ENCODE results near the gene TFIP11.

Gene TFIP11

DNA sequence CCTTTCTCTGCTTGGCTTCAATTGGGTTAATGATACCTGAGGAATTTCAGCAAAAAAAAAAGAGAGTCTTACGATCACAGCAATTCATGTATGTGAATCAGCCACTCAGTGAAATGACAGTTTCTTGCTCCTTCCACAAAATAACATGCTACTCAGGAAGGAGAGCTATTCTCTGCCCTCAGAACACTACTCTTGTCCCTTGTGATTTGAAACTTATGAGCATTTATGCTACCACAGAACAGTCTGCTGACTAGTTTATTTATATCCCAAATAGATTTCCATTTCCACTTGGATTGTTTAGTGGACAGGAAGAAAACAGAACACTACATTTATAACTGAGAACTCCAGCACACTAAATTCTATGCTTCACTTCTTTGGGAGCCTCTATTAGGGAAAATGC, 8.5 kb downstream of the TFIP11 start:
- no peak for DNase-seq (ENCODE audit: low read depth)

DNA sequence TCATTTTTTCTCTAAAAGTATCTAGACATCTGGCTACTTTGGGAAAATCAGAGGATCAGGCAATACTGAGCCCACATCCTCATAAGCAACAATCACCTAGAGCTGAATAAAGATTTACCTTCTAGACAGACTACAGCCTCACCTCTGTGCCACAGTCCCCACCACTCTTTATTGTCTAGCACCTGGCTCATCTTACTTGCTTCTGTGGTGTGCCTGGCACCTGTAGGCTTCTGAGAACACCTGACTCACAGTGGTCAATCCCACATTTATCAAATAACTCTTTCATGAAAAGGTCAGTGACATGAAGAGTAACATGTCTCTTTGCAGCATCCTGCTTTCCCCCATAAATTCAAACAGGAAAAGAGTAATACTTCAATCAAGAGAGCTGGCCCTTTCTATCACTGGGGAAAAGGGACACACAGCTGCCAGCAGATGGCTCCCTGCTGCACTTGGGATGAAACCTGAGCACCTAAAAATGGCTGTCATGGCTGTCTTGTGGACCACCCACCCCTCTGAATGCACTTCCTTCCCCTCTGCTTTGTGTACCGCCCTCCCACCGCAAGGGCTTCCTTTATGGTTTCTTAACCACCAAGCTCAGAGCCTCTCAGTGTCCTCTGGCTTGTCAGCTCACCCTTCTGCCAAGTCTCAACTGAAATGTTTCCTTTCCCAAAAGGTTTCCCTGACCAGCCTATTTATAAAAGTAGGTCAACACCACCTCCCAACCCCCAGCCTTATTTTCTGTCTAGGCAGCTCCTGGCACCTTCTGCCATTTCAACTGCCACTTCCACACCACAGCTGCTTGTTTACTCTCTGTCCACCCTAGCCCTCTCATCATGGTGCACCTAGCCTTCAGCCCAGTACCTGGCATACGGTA, 9.3 kb downstream of the TFIP11 start:
- DNase-seq (ENCODE audit: low read depth): peak; percentile 33

DNA sequence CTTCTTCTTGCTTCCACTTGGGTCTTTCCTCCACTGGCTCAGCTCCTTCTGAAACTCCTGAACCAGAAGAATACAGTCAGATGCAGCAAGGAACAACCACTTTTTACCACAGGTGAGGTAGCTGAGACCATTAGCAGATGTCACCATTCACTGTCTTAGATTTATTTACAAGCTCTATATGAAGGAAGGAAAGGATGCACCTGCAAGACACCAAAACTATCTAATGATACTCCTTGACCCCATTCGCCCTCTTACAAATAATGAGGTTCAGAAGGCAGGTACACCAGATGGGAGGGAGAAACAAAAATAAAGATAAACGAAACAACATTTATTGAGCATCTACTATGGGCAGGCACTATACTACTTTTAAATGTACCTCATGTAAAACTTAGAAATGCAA, 10.3 kb downstream of the TFIP11 start:
- no peak for DNase-seq (ENCODE audit: low read depth)

DNA sequence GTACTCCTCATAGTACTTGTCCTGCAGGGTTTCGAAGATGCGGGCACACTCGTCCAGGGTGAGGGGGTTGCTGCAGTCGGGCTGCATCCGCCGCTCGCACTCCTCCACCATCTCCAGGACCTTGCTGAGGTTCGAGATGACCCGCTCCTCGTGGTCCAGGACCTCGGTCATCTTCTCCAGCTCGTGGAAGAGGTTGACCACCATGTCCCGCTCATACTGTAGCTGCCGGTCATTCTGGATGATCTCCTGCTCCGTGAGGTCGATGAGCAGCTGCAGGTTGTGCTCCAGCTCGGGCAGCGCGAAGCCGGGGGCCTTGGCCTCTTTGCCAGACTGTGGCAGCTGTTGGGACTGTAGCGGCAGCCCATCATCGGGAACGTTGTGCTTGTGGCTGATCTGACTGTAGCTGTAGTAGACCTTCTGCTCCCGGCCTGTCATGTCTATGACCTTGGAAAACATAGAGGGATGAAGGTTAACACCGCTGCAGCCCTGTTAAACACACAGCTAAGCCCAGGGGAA, 13.0 kb downstream of the TFIP11 start:
- no peak for DNase-seq (ENCODE audit: low read depth)

DNA sequence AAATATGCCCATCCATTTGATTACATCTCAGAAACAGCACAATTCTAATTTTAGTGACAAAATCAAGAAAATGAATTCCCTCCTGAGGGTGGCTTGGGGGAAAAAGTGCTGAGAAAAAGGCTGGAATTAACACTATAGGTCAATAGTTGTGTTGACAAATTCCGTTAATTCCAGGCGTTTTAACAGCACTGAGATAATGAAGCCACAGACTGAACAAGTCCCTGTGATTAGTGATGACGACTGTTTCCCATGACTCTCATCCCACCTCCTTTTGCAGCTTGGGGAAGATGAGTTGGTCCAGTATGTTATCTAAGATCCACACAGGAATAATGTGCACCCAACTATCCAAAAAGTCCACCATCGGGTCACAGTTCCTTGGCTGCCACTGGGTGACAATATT, 15.8 kb downstream of the TFIP11 start:
- DNase-seq (ENCODE audit: low read depth): no peak

DNA sequence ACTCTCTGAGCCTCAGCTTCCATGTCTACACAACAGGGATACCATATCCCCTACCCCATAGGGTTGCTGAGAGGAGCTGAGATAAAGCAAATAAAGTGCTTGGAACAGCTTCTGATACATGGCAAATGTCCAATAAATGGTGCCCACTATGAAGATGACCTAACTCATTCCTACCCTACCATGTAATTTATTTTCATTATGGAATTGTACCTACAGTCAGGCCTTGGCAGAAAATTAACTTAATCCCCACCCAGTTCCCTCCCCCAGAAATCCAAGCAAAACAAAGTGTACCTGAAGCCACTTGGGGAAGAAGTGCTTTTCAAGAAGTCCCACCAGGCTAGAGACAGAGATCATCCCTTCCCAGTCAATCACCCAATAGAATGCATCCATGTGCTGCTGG, 17.8 kb downstream of the TFIP11 start:
- DNase-seq (ENCODE audit: low read depth): no peak

DNA sequence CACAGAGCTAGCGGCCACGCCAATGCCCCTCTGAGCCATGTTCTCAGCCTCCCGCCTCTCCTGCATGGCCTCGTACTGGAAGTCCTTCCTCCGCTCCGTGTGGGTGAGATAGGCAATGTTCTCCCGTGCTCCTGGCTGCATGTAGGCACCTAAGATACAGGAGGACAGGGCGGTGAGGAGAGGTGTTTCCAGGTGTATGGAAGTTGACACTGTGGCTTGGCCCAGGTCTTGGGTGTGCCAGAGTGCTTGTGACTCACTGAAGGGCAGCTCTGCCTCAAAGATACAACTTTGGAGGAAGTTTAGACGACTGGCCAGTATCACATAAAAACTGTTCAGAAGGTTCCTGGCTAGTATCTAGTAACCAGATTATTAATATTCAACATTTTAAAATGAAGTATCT, 20.1 kb downstream of the TFIP11 start:
- no peak for DNase-seq (ENCODE audit: low read depth)

DNA sequence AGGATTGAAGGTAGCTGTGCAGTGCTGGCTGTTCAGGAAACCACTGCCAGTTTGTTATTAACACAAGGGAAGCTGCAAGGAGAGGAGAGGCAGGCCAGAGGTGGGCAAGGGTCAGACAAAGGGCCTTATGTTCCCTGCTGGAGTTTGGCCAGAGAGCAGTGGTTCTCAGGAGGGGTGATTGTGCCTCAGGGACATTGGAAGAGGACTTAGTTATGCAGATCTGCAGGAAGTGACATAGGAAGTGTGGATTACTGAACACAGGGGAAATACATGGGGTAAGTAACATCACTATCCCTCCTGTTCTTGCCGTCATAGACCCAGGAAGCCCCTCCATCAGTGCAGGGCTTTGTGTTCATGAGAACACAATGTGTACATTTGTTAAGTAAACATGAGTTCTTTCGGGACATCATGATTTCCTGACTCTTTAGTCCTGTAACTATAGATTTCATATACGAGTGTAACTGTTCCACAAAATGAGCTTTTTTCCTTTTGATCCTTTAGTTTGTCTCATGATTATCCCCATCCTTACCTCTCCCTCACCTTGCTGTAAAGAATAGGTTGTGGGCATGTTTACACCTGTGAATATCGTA, 22.7 kb downstream of the TFIP11 start:
- DNase-seq (ENCODE audit: low read depth): no peak

DNA sequence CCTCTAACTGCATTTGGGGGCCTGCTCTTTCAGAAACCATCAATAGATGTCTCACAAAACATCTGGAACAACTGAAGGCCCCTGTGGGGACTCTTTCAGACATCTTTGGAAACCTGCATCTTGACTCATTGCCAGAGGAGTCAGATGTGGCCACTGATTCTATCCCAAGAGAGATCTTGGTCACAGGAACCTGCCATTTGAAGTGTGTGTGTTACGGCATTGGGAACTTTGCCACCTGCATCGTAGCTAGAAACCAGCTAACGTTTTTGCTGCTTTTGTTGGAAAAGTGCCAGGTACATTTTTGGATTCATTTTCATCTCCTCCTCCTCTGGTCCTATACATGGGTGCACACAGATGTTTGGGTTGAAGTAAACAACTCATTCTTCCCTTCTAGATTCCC, 24.3 kb downstream of the TFIP11 start:
- DNase-seq (ENCODE audit: low read depth): no peak

DNA sequence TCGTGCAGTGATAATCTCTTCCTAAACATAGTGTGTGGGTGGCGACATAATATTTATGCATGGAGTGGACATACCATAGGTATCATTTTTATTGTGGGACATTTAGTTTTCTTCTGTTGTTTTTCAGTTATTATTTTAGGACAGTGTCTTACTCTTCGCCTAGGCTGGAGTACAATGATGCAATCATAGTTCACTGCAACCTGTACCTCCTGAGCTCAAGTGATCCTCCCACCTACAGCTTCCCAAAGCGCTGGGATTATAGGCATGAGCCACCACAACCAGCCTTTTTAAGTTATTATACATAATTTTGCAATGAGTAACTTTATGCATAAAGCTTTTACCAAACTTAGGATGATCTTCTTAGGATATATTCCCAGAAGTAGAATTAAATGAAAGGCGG, 25.9 kb downstream of the TFIP11 start:
- no peak for DNase-seq (ENCODE audit: low read depth)

DNA sequence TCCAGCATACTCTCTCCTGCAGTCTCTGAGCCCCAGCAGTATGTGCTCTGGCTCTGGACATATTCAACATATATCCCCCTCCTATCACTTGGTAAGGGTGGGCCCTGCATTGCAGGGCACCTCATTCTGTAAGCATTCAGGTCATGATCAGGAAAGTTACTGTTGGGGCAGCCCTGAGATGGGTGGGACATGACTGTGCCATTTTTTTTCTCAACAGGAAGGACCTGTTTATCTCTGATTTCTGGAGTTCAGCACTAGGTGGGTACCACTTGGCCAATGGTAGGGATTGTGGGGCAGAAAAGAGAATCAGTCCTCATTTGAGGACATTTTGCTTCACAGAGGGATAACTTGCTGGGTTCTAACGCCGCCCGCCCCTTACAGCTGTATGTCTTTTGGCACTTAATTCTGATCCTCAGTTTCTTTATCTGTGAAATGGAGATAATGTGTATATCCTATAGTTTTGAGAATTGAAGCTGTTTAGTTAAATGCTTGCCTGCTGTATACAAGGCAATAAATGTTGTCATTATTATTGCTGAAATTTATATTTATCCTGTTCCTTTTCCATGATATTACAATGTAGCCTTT, 26.4 kb downstream of the TFIP11 start:
- no peak for DNase-seq (ENCODE audit: low read depth)

DNA sequence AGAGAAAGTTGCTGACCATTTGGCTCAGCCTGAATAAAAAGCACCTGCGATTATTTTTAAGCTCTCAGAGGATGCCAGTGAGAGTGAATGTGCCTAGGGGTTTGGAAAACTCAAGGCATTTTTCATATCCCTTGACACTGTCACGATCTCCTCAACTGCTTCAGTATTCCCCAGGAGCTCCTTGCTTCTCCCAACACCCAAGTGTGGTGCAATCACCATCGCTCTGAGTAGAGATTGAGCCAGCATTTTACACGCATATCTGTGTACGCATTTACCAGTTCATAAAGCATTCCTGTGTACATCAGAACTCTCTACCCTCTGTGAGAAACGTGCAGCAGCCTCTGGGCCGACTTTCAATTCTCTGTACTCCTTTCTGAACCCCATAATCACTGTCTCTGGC, 27.3 kb downstream of the TFIP11 start:
- no peak for DNase-seq (ENCODE audit: low read depth)

DNA sequence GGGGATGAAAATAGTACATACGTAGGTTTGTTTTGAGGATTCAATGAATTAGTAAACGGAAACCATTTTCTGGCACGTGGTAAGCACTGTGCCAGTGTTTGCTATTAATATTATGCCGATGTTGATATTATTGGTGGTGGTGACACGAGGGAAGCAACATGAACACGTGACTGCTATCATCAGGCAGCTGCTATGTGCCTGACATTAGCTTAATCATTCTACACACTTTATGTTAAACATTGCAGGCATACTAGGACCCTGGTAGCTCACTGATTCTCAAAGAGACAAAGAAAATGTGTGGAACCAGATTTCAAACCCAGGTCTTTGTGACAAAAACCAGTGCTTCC, 27.9 kb downstream of the TFIP11 start:
- no peak for DNase-seq (ENCODE audit: low read depth)

DNA sequence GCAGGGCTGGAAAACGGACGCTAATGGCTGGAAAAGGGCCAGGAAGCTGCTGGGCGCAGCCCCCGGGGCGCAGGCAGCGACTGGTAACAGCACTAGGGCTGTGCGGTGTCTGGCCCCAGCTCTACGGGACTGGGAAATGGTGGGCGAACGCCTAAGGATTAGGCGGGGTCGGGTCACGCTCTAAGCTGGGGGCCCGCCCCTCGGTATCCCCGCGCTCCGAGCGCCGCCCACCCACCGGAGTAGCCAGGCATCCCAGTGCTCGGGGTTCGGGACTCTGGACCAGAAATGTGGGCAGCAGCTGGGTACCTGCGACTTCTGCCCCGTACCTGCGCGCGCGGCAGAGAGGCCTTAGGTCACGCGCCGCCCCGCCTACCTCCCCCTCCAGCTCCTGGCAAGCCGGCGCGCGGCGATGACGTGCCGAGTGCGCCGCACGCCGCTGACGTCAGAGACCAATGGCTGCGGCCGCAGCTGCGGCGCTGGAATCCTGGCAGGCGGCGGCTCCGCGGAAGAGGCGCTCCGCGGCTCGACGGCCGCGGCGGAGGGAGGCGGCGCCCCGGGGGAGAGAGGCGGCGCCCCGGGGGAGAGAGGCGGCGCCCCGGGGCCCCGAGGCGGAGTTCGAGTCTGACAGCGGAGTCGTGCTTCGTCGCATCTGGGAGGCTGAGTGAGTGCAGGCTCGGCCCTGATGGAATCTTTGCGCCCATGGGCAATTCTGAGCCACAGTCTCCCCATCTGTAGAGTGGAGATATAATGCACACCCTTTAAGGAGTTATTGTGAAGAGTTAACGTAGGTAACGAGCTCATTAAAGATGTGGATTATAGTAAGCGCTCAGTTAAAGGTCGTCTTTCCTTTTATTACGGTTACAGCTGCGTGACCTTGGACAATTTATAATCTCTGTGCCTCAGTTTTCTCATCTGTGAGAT, 28.6 kb downstream of the TFIP11 start, which contains the start of the genes HPS4 and SRRD:
HPS4 (minus strand) TSS at position 345 of the 921 bp plus-strand sequence. CDS start 2,021 bp downstream, outside the sequence.
SRRD (plus strand) TSS at position 439 of the 921 bp plus-strand sequence; CDS start at position 453, 14 bp downstream.
- DNase-seq (ENCODE audit: low read depth): peak; percentile 92

DNA sequence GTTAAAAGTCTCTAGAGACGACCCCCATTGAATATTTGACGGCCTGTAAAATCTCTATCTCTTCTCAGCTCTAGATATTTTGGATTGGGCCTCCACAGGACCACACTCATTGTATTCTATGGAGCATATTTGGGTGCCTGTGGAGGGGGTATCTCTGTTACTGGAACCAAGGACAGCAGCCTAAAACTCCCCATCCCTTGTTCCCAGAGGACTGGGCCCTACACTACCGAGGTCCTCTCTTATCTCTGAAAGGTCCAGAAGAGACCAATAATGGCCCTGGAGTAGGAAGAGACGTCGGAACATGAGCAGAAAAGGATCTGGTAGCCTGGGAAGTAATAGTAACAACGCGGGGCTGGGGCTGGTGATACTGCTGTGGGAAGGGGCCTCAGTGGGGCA, 29.2 kb downstream of the TFIP11 start:
- DNase-seq (ENCODE audit: low read depth): no peak

DNA sequence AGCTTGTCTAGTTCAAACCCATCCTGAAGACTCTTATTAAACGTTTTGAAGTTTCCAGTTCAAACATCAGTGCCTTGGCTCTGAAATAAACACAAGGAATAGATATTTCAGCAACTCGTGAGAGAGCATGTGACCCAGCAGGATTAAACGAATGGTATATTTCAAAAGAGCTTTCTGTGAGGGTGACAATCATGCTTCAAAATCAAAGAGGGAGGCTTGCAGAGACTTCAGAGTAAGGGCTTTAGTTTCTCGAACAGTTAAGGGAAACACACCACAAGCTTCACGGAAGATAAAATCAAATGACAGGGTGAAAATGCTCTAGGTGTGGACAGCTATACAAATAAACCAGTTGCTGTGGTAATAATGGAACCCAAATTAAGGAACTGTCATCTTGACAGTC, 30.1 kb downstream of the TFIP11 start:
- no peak for DNase-seq (ENCODE audit: low read depth)

DNA sequence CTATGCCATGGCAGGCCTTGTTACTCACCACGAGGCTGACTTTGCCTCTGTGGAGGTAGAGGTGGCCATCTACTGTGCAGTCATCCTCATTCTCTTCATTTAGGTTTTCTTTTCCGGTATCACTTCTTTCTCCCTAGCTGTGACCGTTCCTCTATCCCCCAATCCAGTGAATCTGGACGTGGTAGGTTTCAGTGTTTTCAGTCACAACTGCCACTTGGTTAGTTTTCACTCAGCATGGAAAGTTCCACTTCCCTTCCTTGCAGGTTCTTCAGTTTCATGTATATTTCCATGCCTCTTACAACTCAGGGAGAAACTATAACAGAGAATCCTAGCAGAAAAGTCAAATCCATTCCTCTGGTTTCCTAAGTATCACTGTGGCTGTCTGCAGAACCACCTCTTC, 30.6 kb downstream of the TFIP11 start:
- DNase-seq (ENCODE audit: low read depth): no peak

DNA sequence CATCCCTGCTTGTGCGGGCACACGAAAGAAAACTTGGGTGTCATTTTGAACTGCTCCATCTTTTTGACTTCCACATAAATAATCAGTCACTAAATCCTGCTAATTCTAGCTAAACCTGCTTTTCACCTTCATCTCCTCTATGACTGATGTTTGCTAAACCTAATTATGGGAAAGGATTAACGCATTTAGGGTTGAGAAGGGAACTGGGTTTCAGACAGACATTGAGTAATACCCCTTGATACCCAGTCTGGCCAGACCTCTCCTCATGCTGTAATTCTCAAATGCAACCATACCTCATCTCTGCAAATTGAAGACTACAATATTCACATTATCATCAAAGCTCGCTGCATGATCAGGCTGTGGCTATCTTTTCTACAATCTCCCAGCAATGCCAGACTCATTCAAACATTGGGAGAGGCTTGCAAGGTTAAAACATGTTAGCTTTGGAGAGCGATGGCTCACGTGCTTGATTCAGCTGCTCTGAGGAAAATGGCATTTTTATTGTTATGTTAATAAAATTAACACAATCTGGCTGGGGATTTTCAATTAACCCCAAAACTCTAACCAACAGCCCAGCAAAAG, 31.1 kb downstream of the TFIP11 start:
- DNase-seq (ENCODE audit: low read depth): no peak

DNA sequence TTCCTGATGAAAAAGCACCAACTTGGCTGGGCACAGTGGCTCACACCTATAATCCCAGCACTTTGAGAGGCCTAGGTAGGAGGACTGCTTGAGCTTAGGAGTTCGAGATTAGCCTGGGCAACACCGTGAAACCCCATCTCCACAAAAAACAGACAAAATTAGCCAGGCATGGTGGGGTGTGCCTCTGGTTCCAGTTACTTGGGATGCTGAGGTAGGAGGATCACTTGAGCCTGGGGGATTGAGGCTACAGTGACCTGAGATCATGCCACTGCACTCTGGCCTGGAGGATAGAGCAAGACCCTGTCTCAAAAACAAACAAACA, 31.7 kb downstream of the TFIP11 start:
- DNase-seq (ENCODE audit: low read depth): no peak

DNA sequence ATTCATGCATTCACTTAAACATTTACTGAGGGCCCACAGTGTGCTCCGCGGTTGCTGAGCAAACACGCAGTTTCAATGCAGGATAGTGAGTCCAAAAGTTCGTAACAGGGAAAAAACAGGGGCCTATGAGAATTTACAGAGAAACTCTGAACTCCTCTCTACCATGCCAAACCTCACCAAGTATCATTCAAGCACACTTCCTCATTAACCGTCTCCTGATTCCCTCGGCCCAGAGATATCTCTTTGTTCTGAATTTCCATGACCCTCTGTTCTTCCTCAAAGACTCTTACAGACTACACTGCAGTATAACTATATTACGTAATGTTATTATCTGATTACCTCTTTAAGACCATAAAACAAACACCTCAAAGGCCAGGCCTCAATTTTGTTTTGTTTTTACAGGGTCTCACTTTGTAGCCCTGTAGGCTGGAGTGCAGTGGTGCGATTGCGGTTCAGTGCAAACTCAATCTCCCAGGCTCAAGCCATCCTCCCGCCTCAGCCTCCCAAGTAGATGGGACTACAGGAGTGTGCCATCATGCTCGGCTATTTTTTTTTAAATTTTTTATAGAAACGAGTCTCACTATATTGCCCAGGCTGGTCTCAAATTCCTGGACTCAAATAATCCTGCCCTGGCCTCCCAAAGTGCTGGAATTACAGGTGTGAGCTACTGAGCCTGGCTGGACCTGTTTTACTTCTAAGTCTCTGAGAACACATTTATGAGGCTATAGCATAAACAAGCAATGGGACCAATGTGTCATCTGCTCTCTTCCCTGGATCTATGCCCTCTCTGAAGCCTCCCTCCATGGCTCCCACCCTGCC, 32.3 kb downstream of the TFIP11 start:
- DNase-seq (ENCODE audit: low read depth): no peak

Data from activated T-cell treated with anti-CD3 and anti-CD28 coated beads for 1 hour (primary cell).